OCI-LY7 (cell line): ENCODE data around the gene SPOCK1. TPM values are rescaled to one million over a fixed set of nuclear protein-coding genes. Genes with fewer than 3 reads are reported as not detected.

Source experiments
- BruUV-seq: library from RNA; stranded (reverse); fragments of 400-500 nt; replicated peaks from 2 replicates; lab custom pipeline; 2021; lab: Mats Ljungman, UMichigan
- CTCF ChIA-PET: fragments of 300-600 bp; sonication (Branson Sonifier 250); formaldehyde crosslinking; loops from one replicate; lab custom pipeline; 2022; ENCODE audit warnings: antibody characterized with exemption; ENCODE audit not compliant: unreplicated experiment; lab: Charles Lee
- POLR2A ChIA-PET: fragments of 300-600 bp; sonication (Branson Sonifier 250); formaldehyde crosslinking; loops from one replicate; lab custom pipeline; 2022; ENCODE audit warnings: antibody characterized with exemption; lab: Charles Lee
- DNase-seq: peaks from one replicate; pipeline ENCODE4 v3.0.0-alpha.2; 2015; ENCODE audit warnings: low spot score
- H2AFZ ChIP-seq: fragments of 200-600 bp; sonication (generic), shearing (Covaris generic); 2 replicates; pipeline ENCODE4 v1.6.1; 2014; ENCODE audit warnings: mild to moderate bottlenecking, antibody characterized with exemption, low read length, moderate library complexity
- H3K27ac ChIP-seq: fragments of 200-600 bp; sonication (generic); 2 replicates; pipeline ENCODE4 v1.5.1; 2014; ENCODE audit warnings: mixed run types, low read depth, mild to moderate bottlenecking, moderate library complexity, low read length, inconsistent platforms; ENCODE audit not compliant: poor library complexity, severe bottlenecking
- H3K36me3 ChIP-seq: fragments of 200-600 bp; sonication (generic); 2 replicates; pipeline ENCODE4 v1.6.1; 2014; ENCODE audit warnings: mild to moderate bottlenecking, antibody characterized with exemption, low read length, moderate library complexity, mixed read lengths; ENCODE audit not compliant: insufficient read depth
- H3K4me1 ChIP-seq: fragments of 200-600 bp; sonication (generic); 2 replicates; pipeline ENCODE4 v1.5.1; 2014; ENCODE audit warnings: mild to moderate bottlenecking, low read length; ENCODE audit not compliant: insufficient read depth, poor library complexity, severe bottlenecking
- H3K4me2 ChIP-seq: fragments of 200-600 bp; sonication (generic); 2 replicates; pipeline ENCODE4 v1.6.1; 2014; ENCODE audit warnings: mild to moderate bottlenecking, low read length
- H3K4me3 ChIP-seq: fragments of 200-600 bp; sonication (generic); 2 replicates; pipeline ENCODE4 v1.5.1; 2014; ENCODE audit warnings: mild to moderate bottlenecking, low read depth, low read length; ENCODE audit not compliant: poor library complexity, severe bottlenecking
- H3K79me2 ChIP-seq: fragments of 200-600 bp; sonication (generic); 2 replicates; pipeline ENCODE4 v1.6.1; 2016; ENCODE audit warnings: low read depth, mild to moderate bottlenecking, low read length, moderate library complexity, mixed read lengths; ENCODE audit not compliant: insufficient read depth
- H3K9me2 ChIP-seq: fragments of 200-600 bp; sonication (generic); 2 replicates; pipeline ENCODE4 v1.6.1; 2016; ENCODE audit warnings: mild to moderate bottlenecking, low read length, mixed read lengths; ENCODE audit not compliant: insufficient read depth
- H3K9me3 ChIP-seq: fragments of 200-600 bp; sonication (generic); 2 replicates; pipeline ENCODE4 v1.6.1; 2014; ENCODE audit warnings: mild to moderate bottlenecking, mixed run types, low read length, mixed read lengths
- H4K20me1 ChIP-seq: fragments of 200-600 bp; sonication (generic); 2 replicates; pipeline ENCODE4 v1.6.1; 2014; ENCODE audit warnings: mild to moderate bottlenecking, antibody characterized with exemption, low read length, moderate library complexity, mixed read lengths; ENCODE audit not compliant: insufficient read depth
- EZH2phosphoT487 ChIP-seq: fragments of 200-600 bp; sonication (generic); IDR thresholded peaks from 2 replicates; pipeline ENCODE4 v1.6.1; 2018; ENCODE audit warnings: low read depth, borderline replicate concordance, mild to moderate bottlenecking, mixed run types, antibody characterized with exemption, low read length, moderate library complexity, mixed read lengths
- intact Hi-C: fragments of 100-400 bp; cut with micrococcal nuclease; formaldehyde crosslinking; loops from one replicate; pipeline ENCODE4 v1.10.0; 2022; ENCODE audit not compliant: unreplicated experiment
- total RNA-seq, 2 experiments: library from RNA; depleted of rRNA in 1 of 2; stranded (reverse); fragments of >200 nt in 1 of 2; shearing (Covaris generic) in 1 of 2; gene quantifications; 2 replicates each; pipeline ENCODE4 v1.2.3, GENCODE V29; 2014 to 2022
- TF ChIP-seq, protein P1 (sequence below): fragments of 200-600 bp; sonication (generic); conservative IDR thresholded peaks from 2 replicates; pipeline ENCODE4 v1.5.1; 2014; ENCODE audit warnings: mild to moderate bottlenecking, antibody characterized with exemption, low read length, moderate library complexity, mixed read lengths

SPOCK1 gene
- total RNA-seq, 2 experiments from 2014 or later: 0.29 to 1.5 TPM

DNA sequence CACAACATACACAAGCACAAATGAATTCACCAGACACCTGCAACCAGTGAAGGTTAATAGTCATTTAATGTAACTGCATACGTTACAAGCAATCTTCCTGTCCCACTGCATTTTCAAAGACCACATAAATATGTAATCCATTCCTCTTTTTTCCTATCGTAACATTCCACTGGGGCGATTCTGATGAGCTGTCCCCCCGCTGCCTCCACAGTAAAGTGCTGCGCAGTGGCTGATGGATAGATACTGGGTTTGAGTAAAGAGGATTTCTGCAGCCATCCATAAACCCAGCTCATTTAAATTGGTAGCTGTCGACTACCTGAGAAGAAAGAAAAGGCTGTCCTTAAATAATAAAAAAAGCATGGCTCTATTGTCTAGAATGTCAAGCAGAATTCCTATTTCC, 181.1 kb downstream of the SPOCK1 start:
- Histone ChIP-seq H3K4me2 (no peak overlapping the region), H3K79me2 (no peaks in the 10 kb centered on the region), H3K27ac (no peak overlapping the region), H3K4me1 (no peaks in the 10 kb centered on the region), H3K4me3 (no peak overlapping the region), H2AFZ (no peak overlapping the region), H4K20me1 (no peaks in the 10 kb centered on the region), H3K36me3 (no peaks in the 10 kb centered on the region), H3K9me3 (no peaks in the 10 kb centered on the region), H3K9me2 (no peaks in the 10 kb centered on the region)
- no peak for TF ChIP-seq EZH2phosphoT487
- TF ChIP-seq, protein P1, sequence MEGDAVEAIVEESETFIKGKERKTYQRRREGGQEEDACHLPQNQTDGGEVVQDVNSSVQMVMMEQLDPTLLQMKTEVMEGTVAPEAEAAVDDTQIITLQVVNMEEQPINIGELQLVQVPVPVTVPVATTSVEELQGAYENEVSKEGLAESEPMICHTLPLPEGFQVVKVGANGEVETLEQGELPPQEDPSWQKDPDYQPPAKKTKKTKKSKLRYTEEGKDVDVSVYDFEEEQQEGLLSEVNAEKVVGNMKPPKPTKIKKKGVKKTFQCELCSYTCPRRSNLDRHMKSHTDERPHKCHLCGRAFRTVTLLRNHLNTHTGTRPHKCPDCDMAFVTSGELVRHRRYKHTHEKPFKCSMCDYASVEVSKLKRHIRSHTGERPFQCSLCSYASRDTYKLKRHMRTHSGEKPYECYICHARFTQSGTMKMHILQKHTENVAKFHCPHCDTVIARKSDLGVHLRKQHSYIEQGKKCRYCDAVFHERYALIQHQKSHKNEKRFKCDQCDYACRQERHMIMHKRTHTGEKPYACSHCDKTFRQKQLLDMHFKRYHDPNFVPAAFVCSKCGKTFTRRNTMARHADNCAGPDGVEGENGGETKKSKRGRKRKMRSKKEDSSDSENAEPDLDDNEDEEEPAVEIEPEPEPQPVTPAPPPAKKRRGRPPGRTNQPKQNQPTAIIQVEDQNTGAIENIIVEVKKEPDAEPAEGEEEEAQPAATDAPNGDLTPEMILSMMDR: no peak
- intact Hi-C loops: loop anchor here (10.0 kb wide), 1 partner anchor 187 kb away; no protein-coding TSS in a partner anchor
- DNase-seq: no peak
- ChIA-PET POLR2A (interaction anchor here (0.6 kb wide), 1 partner anchor 26 kb away, joined by 3 read pairs; no protein-coding TSS in a partner anchor), CTCF (no interaction called here)
- BruUV-seq: no TSS peak

DNA sequence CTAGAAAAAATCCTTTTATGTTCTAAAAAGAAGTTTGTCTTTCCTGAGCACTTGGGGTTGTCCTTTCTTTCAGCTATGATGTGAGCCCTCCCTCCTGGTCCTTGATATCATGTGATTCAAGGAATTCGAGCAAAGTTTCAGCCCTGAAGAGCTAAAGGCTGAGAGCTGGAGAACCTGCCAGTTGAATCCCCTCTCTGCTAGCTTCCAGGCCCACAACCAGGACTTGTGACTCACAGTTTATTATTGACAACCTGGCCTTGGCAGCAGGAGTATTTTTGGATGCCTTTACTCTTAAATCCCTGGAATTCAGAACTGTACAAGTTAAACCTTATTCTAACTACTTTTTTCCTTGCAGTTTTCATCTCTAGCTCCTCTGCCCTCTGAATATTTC, 182.8 kb downstream of the SPOCK1 start:
- H3K79me2 ChIP-seq: no peaks in the 10 kb centered on the region
- no TSS peak for BruUV-seq
- H2AFZ ChIP-seq: no peak overlapping the region
- H4K20me1 ChIP-seq: no peaks in the 10 kb centered on the region
- H3K4me3 ChIP-seq: no peak overlapping the region
- no peak overlapping the region for H3K4me2 ChIP-seq
- POLR2A ChIA-PET: interaction anchor here (1.2 kb wide), 1 partner anchor 28 kb away, joined by 3 read pairs; no protein-coding TSS in a partner anchor
- H3K9me2 ChIP-seq: no peaks in the 10 kb centered on the region
- H3K9me3 ChIP-seq: no peaks in the 10 kb centered on the region
- H3K27ac ChIP-seq: no peak overlapping the region
- no peaks in the 10 kb centered on the region for H3K4me1 ChIP-seq
- DNase-seq: no peak
- H3K36me3 ChIP-seq: no peaks in the 10 kb centered on the region
- intact Hi-C loops: loop anchor here (10.0 kb wide), 1 partner anchor 188 kb away; no protein-coding TSS in a partner anchor
- no peak for TF ChIP-seq EZH2phosphoT487
- TF ChIP-seq, protein P1: no peak
- CTCF ChIA-PET: no interaction called here

DNA sequence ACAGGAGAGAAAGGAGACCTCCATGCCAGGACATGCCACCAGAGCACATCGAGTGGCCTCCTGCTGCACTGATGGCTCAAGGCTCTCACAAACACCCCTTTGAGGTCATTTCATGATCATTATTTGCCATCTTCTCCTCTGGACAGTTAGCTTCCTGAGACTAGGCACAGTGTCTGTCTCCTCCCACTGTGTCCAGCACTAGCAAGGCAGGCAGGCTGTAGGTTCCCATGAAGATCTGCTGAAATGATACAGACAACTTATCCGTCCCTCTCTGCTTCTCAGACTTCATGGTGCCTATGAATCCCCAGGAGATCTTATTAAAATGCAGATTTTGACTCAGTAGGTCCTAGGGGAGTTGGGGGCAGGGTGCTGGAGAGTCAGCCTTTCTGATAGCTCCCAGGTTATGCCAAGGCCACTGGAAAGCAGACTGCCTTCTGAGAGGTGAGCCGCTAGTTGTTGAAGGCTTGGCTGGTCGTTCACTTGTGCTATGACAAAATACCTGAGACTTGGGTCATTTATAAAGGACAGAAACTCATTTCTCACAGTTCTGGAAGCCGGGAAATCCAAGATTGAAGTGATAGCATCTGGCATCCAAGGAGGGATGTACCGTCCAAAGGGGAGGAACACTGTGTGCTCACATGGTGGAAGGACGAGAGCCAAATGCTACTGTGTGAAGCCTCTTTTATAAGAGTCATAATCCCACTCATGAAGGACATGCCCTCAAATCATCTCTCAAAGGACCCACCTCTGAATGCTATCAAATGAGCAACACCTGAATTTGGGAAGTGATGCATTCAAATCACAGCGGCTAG, 183.4 kb downstream of the SPOCK1 start:
- no peaks in the 10 kb centered on the region for H3K79me2 ChIP-seq
- H3K4me1 ChIP-seq: no peaks in the 10 kb centered on the region
- H3K9me2 ChIP-seq: no peaks in the 10 kb centered on the region
- no peak for DNase-seq
- CTCF ChIA-PET: no interaction called here
- no peak overlapping the region for H3K27ac ChIP-seq
- intact Hi-C loops: loop anchor here (10.0 kb wide), 1 partner anchor 189 kb away; no protein-coding TSS in a partner anchor
- H3K4me3 ChIP-seq: no peak overlapping the region
- no peak for TF ChIP-seq EZH2phosphoT487
- TF ChIP-seq, protein P1: no peak
- H4K20me1 ChIP-seq: no peaks in the 10 kb centered on the region
- no peak overlapping the region for H2AFZ ChIP-seq
- H3K9me3 ChIP-seq: no peaks in the 10 kb centered on the region
- BruUV-seq: no TSS peak
- POLR2A ChIA-PET: interaction anchor here (1.2 kb wide), 1 partner anchor 27 kb away, joined by 3 read pairs; no protein-coding TSS in a partner anchor
- no peak overlapping the region for H3K4me2 ChIP-seq
- H3K36me3 ChIP-seq: no peaks in the 10 kb centered on the region
